ENCODE measurements around the gene FHDC1. TPM values are rescaled to one million over a fixed set of nuclear protein-coding genes. Genes with fewer than 3 reads are reported as not detected.
A peak's percentile ranks its signal among the peaks of the same experiment; 100 is the strongest.

The FHDC1 gene
- total RNA-seq, 4 donors from 2014 or later, result 25.6 to 65.1 (median 37.2) TPM

DNA sequence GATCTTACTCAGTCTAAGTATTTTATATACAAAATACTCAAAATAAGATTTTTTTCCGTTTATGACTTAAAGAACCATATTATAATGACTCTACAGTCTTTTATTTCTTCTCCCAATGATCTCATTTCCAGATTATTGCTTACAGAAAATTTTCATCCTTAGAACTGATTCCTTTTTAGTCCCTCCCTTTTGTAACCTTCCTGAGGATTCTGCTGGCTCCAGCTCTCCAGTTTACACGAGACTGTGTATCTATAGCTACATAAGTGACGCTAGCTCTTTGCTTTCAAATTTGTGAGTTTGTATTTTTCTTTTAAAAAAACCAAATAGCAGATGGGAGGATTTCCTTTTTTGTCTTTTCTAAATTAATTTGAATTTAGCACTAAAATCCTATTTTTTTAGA, 24.0 kb downstream of the FHDC1 start:
- intact Hi-C loops (cut with DNase I; ENCODE audit: low total_unique reads), result no loop called here
- TF ChIP-seq, protein P1, sequence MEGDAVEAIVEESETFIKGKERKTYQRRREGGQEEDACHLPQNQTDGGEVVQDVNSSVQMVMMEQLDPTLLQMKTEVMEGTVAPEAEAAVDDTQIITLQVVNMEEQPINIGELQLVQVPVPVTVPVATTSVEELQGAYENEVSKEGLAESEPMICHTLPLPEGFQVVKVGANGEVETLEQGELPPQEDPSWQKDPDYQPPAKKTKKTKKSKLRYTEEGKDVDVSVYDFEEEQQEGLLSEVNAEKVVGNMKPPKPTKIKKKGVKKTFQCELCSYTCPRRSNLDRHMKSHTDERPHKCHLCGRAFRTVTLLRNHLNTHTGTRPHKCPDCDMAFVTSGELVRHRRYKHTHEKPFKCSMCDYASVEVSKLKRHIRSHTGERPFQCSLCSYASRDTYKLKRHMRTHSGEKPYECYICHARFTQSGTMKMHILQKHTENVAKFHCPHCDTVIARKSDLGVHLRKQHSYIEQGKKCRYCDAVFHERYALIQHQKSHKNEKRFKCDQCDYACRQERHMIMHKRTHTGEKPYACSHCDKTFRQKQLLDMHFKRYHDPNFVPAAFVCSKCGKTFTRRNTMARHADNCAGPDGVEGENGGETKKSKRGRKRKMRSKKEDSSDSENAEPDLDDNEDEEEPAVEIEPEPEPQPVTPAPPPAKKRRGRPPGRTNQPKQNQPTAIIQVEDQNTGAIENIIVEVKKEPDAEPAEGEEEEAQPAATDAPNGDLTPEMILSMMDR (IDR thresholded peaks at IDR 0.05), result no peak
- no peak for TF ChIP-seq POLR2A (IDR thresholded peaks at IDR 0.05)
- DNase-seq (ENCODE audit: low spot score in 2 of 2), result no peak
- WGBS, 2 donors, result 89 to 93% methylated on average over 3 of the region's 3 CpGs
- no peak overlapping the region for H3K4me3 ChIP-seq (ENCODE audit: low read depth, poor library complexity, severe bottlenecking)

DNA sequence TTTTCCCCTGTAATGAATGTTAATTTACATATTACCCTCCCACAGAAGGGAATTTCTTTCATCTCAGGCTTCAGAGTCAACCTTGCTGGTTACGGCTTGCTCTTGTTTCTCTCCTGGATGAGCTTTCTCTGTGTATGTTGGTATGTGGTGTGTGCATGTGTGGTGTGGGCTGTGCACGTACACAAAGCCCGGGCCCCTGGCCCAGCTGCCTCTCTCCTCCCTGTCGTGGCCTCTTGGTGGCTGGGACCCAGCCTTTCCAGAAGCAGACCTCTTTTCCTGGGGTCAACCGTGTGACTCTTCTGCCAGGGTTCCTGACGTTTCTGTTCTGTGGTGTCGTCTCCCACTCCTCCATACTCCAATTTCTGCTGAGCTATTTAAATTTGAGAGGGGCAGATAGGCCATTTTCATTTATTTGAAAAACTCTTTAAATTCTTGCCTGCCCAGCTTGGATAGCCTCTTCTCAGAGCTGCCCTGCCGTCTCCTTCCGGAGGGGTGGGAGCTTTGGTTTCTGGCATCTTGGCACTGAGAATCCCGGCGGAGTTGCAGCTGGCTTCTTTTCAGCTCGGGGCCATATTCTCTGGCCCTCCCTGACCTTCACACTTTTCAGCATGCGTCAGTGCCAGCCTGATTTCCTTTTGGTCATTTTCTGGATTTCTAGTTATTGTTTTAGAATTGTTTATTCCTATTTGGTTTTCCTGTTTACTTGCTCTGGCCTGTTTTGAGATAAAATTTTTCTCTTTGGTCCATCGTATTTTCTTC, 25.1 kb downstream of the FHDC1 start:
- DNase-seq (ENCODE audit: low spot score in 2 of 2), result peak in 1 of 2 donors; percentile 64
- no peak overlapping the region for H3K4me3 ChIP-seq (ENCODE audit: low read depth, poor library complexity, severe bottlenecking)
- intact Hi-C loops (cut with DNase I; ENCODE audit: low total_unique reads), result no loop called here
- TF ChIP-seq POLR2A (IDR thresholded peaks at IDR 0.05), result no peak
- TF ChIP-seq, protein P1 (IDR thresholded peaks at IDR 0.05), result no peak
- 71 to 72% methylated on average over 14 of the region's 14 CpGs for WGBS, 2 donors

DNA sequence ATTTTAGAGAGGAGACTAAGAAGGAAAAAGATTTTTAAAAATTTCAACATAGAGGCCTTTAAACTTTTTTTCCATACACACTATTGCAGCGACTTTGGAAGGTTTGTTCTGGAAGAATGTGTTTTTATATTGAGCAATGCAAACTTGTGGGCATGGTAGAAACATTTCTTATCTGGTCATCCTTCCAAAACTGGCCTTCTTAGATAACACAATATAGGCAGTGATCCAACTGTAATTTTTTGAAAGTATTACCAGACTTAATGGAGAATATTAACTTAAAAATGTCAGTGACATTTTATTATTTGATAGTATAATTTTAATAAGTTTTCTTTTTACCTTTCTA, 25.6 kb downstream of the FHDC1 start:
- no peak overlapping the region for H3K4me3 ChIP-seq (ENCODE audit: low read depth, poor library complexity, severe bottlenecking)
- TF ChIP-seq POLR2A (IDR thresholded peaks at IDR 0.05), result no peak
- TF ChIP-seq, protein P1 (IDR thresholded peaks at IDR 0.05), result no peak
- intact Hi-C loops (cut with DNase I; ENCODE audit: low total_unique reads), result no loop called here
- DNase-seq (ENCODE audit: low spot score in 2 of 2), result no peak
- WGBS, 2 donors, result 78 to 85% methylated on average over 1 of the region's 1 CpG

DNA sequence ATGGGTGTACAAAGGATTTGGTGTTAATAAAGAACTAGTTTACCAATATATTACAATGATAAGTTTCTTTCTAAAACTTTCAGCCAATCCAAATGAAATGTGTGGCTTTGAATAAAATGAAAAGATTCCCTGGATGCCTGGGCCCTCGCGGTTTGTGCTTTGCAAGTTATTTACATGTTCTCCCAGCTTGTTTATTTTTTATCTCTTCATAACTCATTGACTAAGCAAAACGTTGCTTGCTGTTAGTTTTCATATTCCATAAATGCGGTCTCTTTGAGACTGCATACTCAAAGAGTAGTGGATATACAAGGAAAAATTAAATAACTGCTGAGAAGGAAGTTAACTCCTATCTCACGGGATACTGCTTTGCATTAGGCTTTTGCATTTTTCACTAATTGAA, 26.0 kb downstream of the FHDC1 start:
- no peak for DNase-seq (ENCODE audit: low spot score in 2 of 2)
- TF ChIP-seq, protein P1 (IDR thresholded peaks at IDR 0.05), result no peak
- TF ChIP-seq POLR2A (IDR thresholded peaks at IDR 0.05), result no peak
- intact Hi-C loops (cut with DNase I; ENCODE audit: low total_unique reads), result no loop called here
- no peak overlapping the region for H3K4me3 ChIP-seq (ENCODE audit: low read depth, poor library complexity, severe bottlenecking)
- 84 to 90% methylated on average over 5 of the region's 5 CpGs for WGBS, 2 donors

DNA sequence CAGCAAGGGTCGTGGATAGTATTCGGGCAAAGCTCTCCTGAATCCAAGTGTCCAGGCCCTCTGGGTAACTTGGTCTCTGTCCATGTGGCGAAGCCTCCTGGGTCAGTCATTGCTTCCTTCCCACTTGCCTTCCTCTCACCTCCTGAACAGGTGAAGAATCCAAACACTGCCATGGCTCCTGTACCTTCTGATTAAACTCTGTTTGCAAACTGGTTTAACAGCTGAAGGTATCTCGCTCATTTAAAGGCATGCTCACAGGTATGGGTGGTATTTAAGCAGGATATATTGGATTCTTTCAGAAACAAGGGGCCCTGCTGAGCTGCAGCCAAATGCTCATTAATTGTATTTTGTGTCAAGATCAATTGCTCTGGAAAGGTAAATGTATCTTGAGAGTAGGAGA, 28.2 kb downstream of the FHDC1 start:
- no peak overlapping the region for H3K4me3 ChIP-seq (ENCODE audit: low read depth, poor library complexity, severe bottlenecking)
- WGBS, 2 donors, result 91 to 95% methylated on average over 4 of the region's 4 CpGs
- intact Hi-C loops (cut with DNase I; ENCODE audit: low total_unique reads), result no loop called here
- no peak for DNase-seq (ENCODE audit: low spot score in 2 of 2)
- TF ChIP-seq, protein P1 (IDR thresholded peaks at IDR 0.05), result no peak
- TF ChIP-seq POLR2A (IDR thresholded peaks at IDR 0.05), result no peak

DNA sequence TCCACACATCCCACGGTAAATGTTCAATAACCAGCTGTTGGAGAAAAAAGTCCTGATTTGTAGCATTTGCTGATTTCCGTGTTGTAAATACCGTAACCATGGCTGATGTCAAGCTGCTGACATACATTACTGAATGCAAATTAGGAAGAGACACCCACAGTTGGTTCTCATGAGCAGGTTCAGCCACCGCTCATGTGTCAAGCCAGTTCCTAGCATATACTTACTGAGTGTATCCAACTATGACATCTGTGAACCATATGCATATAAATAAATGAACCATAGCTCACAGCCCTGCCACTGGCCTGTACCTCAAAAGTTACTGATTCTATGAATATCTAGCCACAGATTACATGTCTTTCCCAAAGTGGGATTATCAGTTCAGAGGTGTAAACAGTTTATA, 29.5 kb downstream of the FHDC1 start:
- TF ChIP-seq, protein P1 (IDR thresholded peaks at IDR 0.05), result no peak
- TF ChIP-seq POLR2A (IDR thresholded peaks at IDR 0.05), result no peak
- intact Hi-C loops (cut with DNase I; ENCODE audit: low total_unique reads), result no loop called here
- WGBS, 2 donors, result 68 to 70% methylated on average over 4 of the region's 4 CpGs
- no peak overlapping the region for H3K4me3 ChIP-seq (ENCODE audit: low read depth, poor library complexity, severe bottlenecking)
- peak in 1 of 2 donors; percentile 32 for DNase-seq (ENCODE audit: low spot score in 2 of 2)
